ENCODE data around the gene IQCF2.
"Not testable (repeated sequence)": the region's sequence is repeated elsewhere in the genome, so short reads cannot be mapped to it uniquely, and the experiment has no call there.

The IQCF2 gene

DNA sequence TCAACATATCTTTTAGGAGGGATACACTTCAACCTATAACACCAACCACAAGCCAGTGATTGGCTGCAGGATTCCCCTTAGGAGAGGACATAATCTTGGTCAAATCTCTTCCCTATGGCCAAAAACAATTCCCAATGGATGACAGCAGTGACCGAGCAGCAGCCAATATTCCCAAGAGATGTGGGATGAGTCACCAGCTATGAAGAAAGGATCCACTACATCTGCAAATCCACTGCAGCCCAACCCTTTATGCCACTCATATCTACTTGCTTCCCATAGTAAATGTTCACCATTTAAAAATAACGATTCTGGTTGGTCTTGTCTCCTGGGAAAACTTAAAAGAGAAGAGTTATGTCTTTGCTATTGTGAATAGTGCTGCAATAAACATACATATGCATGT is 18.5 kb downstream of the IQCF2 start:
- no peak for DNase-seq

DNA sequence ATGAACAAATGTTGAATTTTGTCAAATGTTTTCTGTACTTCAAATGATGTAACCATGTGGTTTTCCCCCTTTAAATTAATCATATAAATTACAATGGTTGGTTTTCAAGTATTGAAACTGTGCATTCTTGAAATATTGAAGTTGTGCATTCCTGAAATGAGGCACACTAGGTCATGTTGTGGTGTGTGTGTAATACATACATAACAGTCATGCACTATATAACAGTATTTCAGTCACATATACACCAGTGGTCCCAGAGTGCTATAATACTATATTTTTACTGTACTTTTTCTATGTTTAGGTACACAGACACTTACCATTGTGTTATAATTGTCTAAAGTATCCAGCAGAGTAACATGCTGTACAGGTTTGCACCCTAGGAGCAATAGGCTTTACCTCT is 25.0 kb downstream of the IQCF2 start:
- no peak for DNase-seq

DNA sequence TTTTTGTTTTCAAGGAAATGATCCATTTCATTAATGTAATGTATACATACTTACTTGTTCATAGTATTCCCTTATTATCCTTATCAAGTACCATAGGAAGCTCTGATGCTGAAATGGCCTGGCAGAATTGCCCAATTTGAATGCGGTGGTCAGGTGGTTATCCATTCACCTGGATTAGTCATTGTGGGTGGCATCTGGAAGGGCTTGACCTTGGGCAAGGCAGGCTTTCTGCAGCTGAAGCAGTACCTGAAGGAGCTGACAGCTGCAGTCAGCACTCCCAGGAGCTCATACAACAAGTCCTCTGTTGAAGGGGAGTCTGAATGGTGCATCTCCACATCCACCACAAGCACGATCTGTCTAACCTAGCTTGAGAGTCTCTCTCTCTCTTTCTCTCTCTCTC is 26.2 kb downstream of the IQCF2 start:
- DNase-seq: no peak

DNA sequence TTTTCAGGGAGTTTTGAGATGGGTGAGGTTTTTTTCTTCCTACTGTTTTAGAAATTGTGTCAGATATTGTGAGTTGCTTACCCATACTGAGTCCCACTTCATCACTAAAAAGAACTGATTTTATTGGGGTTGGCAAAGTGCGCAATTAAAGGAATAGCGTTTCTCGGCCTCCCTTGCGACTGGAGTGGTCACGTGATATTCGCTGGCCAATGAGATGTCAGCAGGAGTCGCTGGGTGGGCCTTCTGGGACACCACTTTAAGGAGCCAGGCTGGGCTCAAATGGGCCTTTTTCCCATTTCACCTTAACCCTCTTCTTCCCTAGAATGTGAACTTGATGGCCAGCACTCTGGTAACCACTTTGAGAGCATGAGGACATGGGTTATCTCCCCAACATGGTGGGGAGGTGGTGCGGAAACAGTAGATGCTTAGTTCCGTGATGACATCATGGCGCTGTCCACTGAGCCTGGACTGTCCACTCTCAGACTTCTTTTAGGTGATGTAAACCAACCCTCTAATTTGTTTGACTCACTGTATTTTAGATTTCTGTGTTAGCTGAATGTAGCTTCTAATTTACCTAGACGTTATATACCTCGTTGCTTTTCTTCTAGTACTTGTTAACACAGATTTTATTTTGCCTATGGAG is 27.2 kb downstream of the IQCF2 start:
- DNase-seq: no peak

DNA sequence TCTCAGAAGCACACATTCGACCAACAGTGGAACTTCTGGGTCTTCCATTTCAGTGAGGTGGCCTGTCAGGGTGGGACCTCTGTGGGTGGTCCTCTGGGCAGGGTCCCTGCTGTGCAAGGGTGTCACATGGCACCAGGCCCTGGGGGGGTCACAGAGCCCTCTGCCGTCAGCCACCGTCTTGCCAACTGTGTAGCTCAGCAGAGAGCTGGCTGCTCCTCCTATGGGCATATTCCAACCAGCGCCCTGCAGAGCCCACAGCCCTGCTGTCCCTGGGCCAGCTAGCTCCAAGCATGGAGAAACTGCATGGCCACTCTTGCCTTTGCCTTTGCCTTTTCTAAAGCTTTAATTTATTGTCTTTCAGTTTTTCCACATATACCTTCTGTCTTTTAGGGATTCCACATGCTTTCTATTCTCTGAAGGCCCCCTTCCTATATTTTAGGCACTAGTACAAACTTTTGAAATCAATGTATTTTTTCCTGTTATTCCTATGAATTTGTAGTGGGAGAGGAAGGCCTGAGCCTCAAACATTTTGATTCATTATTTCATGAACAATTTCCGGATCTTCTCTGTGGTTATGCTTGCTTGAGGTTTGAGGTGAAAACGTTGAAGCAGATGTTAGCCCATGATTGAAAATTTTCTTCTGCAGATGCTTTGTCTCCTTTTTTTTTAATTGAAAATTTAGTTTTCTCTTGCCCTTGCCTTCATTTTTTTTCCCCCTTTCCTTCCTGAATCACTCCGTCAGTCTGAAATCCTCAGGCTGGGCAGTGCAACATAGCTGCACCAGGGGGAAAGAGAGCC is 30.0 kb downstream of the IQCF2 start:
- DNase-seq: no peak

DNA sequence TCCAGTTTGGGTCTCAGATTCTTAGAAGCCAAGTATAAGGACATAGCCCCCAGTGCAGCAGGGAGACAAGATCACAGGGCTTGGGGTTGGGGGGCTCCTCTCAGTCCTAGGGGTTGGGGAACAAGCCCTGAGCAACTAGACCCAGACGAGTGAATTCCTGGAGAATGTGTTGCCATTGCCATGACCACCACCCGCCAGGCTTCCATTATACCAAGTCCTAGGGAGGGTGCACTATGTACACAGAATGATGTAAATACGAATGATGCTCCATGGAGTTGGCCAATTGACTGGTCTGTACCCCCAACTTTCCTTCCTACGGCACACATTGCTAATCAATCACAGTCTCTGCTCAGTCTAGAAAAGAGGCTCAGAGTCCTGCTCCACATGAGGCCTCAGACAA is 33.0 kb downstream of the IQCF2 start:
- no peak for DNase-seq

DNA sequence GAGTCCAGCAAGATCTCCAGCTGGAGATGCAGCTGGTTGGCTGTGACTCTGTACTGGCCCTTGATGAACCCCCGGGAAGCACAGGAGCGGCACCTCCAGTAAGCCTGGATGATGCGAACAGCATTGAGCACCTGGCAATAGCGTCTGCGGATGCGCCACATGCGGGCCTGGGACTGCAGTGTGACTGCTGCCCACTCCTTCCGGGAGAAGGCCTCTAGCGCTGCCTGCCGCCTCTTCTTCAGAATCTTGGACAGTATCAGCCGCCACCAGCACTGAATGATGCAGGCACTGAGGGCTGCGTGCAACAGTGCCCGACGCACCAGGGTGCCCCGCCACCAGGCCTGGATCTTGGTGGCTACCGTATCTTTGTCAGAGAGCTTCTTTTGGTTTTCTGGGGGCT is 33.5 kb downstream of the IQCF2 start:
- no peak for DNase-seq

DNA sequence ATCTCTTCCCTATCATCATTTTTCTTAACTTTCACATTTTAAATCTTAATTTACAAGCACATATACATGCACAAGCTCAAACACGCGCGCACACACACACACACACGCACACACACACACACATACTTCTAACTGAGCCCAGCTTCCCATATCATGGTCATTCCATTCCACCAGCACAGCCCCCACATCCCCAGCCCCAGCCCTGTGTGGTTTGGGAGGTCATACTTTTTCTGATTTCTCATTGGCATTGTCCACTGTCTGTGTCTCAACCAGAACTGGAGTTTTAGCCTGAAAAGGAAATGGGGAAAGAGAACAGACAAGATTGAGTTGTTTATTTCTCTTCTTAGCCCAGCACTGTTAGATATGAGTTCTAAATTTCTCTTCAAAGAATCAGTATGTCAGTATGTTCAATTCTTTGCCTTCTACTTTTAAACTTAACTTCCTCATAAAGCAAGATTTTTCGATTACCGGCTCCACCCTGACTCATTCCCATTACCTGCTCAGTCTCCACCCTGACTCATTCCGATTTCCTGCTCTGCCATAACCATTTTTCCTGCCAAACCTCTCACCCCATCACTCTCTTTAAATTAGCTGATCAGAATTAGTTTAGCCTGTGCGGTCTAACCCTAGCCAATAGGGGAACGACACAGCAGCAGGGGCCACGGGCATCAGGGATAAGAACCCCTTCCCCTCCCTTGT is 35.3 kb downstream of the IQCF2 start:
- DNase-seq: no peak

DNA sequence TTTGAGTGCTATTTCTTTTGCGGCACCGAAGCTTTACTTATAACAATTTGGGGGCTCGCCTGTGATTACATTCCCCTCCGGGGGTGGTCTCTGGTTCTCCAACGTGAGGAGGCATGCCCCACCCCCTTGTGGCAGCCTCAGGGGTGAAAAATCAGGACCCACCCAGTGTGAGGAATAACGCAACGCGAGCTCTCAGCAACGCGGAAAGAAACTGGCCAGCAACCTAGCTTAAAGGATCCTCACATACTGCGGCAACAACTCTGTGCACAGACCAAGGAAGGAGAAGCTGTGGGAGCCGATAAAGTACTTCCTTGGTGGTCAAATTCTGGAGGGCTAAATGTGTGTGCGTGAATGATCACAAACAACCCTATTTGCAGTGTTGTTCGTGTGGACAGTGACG is 36.0 kb downstream of the IQCF2 start:
- no peak for DNase-seq

DNA sequence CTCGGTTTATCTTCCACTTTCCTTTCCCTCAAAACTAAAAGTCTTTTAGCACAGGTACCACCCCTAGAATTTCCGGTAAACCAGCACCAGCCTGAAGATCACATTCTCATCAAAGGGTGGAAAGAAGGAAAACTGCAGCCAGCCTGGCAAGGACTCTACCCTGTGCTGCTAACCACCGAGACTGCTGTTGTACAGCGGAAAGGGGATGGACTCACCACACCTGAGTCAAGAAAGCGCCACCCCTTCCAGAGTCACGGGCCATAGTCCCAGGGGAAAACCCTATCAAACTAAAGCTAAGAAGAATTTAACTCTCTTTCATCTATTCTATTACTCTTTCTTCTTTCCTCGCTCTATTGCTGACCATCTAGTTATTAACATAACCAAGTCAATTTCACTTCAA is 38.6 kb downstream of the IQCF2 start:
- not testable (repeated sequence) for DNase-seq

DNA sequence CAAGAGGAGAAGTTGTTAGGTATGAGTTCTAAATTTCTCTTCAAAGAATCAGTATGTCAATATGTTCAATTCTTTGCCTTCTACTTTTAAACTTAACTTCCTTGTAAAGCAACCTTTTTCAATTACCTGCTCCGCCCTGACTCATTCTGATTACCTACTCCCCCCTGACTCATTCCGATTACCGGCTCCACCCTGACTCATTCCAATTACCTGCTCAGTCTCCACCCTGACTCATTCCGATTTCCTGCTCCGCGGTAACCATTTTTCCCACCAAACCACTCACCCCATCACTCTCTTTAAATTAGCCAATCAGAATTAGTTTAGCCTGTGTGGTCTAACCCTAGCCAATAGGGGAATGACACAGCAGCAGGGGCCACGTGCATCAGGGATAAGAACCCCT is 40.9 kb downstream of the IQCF2 start:
- not testable (repeated sequence) for DNase-seq

DNA sequence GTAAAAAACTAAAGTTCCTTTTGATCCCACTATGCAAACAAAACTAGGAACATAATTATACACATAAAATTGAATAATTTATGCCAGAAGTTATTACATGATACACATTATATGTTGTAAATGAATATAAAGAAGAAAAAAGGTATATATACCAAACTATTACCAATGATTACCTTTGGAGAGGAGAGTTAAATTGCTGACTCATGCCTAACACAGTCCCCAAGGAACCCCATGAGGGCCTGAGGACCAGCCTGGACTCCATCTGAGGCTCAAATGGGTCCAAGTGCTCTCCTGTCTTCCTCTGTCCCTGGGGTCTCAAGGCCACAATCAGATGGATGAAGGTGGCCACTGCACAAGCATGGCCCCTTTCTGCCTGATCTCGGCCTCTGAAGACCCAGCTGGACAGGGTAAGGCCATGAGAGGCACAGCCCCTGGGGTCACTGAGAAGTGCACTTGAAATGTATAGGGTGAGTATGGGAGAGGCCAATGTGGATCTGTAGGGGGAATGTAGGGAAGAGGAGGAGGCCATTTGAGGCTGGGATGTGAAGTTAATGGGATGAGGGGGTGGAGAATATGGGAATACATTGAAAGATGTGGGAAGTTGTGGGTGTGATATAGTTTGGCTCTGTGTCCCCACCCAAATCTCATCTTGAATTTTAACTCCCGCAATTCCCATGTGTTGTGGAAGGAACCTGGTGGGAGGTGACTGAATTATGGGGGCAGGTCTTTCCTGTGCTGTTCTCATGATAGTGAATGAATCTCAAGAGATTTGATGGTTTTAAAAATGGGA is 42.8 kb downstream of the IQCF2 start:
- DNase-seq: no peak

DNA sequence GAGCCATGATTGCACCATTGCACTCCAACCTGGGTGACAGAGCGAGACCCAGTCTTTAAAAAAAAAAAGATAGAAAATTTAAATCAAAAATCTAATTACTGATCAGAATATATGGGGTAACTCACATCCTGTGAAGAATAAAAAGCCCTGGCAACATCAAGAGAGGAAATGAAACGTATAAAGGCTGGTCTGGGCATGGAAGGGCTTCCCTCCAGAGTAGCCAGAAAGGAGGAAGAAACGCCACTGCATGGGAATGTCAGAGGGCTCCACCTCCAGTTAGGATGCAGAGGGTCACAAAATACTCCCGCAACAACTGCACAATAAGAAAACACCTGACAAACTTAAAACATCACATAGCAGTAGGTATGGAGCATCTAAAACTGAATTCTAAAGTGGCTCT is 46.6 kb downstream of the IQCF2 start:
- no peak for DNase-seq
